Activated CD4-positive, alpha-beta T cell treated with anti-CD3 and anti-CD28 coated beads for 4 hours (primary cell): ENCODE measurements around the gene ISL2.

Experiments
- DNase-seq, 2 donors: peaks; one replicate each; pipeline ENCODE4 v3.0.0-alpha.2; 2020

Gene ISL2

GRCh38 chr15:76380249-76380648, 43.7 kb downstream of the ISL2 start:
- DNase-seq, result no peak

DNA sequence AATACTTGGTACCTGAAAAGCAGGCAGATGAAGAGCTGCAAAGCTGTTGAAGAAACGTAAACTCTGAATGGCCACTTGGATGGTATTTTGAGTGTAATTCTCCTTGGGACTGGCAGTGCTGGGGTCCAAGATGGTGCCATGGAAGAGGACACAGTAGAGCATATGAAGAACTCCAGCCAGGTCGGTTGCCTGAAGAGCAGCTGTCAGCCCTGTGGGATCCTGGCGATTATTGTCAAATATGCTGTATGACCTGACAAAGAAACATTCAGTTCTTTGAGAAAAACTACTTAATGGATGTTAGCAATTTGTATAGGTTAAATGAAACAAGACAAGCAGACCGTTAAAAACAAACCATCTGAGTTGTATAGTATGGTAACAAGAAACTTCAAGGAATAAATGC, 44.8 kb downstream of the ISL2 start:
- no peak for DNase-seq

DNA sequence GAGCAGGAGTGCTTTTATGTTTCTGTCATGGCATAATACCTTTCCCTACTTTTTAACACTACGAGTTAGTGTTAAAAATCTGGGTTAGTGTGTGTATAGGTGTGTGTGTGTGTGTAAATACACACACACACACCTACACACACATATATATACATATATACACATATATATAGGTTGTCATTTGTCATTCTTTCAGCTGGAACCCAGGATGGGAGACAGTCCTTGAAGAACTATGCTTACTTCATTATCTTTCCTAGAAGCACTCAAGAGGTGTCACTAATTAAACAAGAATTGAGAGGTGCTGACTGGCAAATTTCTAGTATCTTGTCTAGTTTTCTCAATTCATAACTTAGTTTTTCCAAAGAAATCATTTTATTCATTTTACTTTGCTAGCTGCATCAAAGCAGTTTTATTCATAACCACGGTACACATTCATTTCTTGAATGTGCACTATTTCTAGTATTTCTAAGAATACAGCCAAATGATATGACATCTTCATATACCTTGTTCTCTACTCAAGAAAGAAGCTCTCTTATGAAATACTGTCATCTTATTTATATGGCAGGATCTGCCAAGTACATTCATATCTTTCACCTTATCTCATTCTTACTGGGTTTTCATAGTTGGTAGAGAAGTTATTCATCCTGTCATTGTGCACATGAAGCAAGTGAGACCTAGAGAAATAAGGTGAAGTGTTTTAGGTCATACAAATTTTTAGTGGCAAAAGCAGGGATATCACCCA, 46.6 kb downstream of the ISL2 start:
- no peak for DNase-seq

GRCh38 chr15:76384409-76384808, 47.8 kb downstream of the ISL2 start:
- DNase-seq, result no peak

DNA sequence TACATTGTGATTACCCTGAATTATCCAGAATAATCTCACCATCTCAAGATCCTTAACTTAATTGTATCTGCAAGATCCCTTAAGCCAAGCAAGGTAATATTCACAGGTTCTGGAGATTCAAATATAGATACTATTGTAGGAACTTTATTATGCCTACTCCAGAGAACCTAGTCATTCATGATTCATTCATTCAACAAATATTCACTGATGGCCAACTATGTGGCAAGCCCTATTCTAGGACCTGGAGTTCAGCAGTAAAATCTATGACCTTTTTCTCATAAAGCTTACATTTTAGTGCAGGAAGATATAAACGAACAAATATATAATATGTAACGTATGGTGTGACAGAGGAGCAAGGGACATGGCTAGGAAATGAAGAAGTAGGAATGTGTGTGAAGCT, 49.6 kb downstream of the ISL2 start:
- no peak for DNase-seq

- DNase-seq, result no peak
Measured at GRCh38 chr15:76386926-76387325, 50.4 kb downstream of the ISL2 start.

- no peak for DNase-seq
Measured at GRCh38 chr15:76390571-76390970, 54.0 kb downstream of the ISL2 start.

DNA sequence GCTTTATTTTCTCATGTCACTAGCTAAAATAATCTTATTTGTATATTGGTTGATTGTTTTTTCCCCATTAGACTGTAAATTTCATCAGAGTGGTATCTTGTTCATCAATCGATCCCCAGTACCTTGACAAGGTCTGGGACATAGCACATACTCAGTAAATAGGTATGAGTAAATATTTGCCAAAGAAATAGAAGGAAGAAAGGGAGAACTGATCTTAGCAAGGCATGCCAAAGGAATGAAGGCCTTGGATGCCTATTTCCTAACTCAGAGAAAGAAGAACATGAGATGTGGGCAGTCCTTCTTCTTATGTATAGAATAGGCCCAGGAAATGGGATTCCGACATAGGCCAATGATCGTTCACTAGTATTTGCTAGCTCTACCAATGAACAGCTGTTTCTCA, 54.7 kb downstream of the ISL2 start:
- DNase-seq, result no peak

DNA sequence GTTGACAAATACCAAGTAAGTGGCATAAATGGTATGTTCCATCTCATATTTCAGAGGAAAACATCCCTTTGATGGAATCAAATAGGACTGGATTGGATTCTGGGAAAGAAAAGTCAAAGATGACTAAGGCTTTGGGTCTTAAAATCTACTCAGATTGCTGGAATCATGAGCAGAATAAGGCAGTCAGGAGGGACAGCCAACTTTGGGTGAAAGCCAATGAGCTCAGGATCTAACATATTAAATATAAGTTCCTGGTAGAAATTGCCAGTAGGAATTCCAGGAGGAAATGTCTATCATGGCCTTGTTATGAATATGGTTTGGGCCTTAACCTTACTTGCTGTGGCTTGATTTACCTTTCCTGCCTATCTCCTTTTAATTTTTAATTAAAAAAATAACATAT, 55.3 kb downstream of the ISL2 start:
- no peak for DNase-seq
